ENCODE results near the gene SERPINA1. TPM values are rescaled to one million over a fixed set of nuclear protein-coding genes. Genes with fewer than 3 reads are reported as not detected.

SERPINA1 gene
- total RNA-seq, 4 donors from 2014 or later = 10.5 to 25.4 (median 18.9) TPM

DNA sequence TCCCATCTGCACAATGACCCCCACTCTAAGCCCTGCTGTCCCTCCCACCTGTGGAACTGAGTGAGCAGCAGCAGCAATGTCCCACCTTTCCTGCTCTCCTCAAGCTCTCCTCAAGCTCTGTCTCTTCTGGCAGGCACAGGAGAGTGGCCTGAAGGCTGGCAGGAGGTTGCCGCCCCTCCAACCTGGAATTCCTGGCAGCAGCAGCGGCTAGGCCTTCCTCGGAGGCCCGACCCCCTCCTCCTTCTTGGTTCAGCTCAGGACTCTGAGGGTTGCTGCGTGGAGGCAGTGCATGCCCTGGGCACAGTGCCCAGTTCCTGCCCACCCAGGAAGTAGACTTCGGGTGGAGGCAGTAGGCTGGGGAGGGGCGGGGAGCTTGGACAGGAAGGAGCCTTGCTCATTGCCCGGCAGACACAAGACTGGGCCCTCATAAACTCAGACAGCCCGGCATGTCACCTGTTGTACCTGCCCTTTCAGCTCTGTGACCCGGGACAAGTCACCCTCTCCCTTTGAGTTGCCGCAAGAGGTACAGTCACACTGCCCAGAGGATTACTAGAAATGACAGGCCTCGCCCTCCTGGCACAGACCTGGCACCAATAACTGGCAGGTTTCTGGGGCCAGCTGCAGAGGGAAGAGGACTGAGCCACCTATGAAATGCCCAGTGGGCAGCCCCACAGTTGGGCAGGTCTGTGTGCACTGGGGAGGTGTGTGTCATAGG, 2.1 kb upstream of the SERPINA1 start:
- WGBS, 2 donors = 19 to 34% methylated on average over 6 to 11 of the region's 12 CpGs
- peaks cover 14 to 22% of the 10 kb centered on the region in 2 donors for H3K4me1 ChIP-seq
- intact Hi-C loops (cut with DNase I) = no loop called here
- peak; percentile 82 to 86 for DNase-seq
- H3K9me3 ChIP-seq = no peaks in the 10 kb centered on the region
- H3K27me3 ChIP-seq = no peaks in the 10 kb centered on the region
- no peak for TF ChIP-seq CTCF (IDR thresholded peaks at IDR 0.05)
- TF ChIP-seq POLR2A (IDR thresholded peaks at IDR 0.05) = no peak
- H3K36me3 ChIP-seq = no peaks in the 10 kb centered on the region
- peak overlapping the region; percentile 54 to 76 (median 74) for H3K27ac ChIP-seq
- no peak overlapping the region for H3K4me3 ChIP-seq (replicated peaks in 1 of 3)

GRCh38 chr14:94389731-94390371, 1.4 kb upstream of the SERPINA1 start:
- 67 to 75% methylated on average over 6 to 10 of the region's 10 CpGs for WGBS, 2 donors
- Histone ChIP-seq H3K27ac (peak overlapping the region; percentile 54 to 76 (median 74)), H3K36me3 (no peaks in the 10 kb centered on the region), H3K4me3 (replicated peaks in 1 of 3) (no peak overlapping the region), H3K4me1 (peaks cover 21 to 29% of the 10 kb centered on the region in 2 donors), H3K9me3 (no peaks in the 10 kb centered on the region), H3K27me3 (no peaks in the 10 kb centered on the region)
- no peak for DNase-seq
- TF ChIP-seq CTCF (IDR thresholded peaks at IDR 0.05) = no peak
- no peak for TF ChIP-seq POLR2A (IDR thresholded peaks at IDR 0.05)
- intact Hi-C loops (cut with DNase I) = no loop called here

GRCh38 chr14:94389104-94389469, 685 bp upstream of the SERPINA1 start:
- no peaks in the 10 kb centered on the region for H3K27me3 ChIP-seq
- 80 to 89% methylated on average over 4 to 5 of the region's 5 CpGs for WGBS, 2 donors
- intact Hi-C loops (cut with DNase I) = no loop called here
- H3K9me3 ChIP-seq = no peaks in the 10 kb centered on the region
- H3K27ac ChIP-seq = no peak overlapping the region
- no peaks in the 10 kb centered on the region for H3K36me3 ChIP-seq
- H3K4me1 ChIP-seq = peaks cover 28 to 36% of the 10 kb centered on the region in 2 donors
- no peak for TF ChIP-seq POLR2A (IDR thresholded peaks at IDR 0.05)
- no peak for TF ChIP-seq CTCF (IDR thresholded peaks at IDR 0.05)
- no peak overlapping the region for H3K4me3 ChIP-seq (replicated peaks in 1 of 3)
- no peak for DNase-seq

DNA sequence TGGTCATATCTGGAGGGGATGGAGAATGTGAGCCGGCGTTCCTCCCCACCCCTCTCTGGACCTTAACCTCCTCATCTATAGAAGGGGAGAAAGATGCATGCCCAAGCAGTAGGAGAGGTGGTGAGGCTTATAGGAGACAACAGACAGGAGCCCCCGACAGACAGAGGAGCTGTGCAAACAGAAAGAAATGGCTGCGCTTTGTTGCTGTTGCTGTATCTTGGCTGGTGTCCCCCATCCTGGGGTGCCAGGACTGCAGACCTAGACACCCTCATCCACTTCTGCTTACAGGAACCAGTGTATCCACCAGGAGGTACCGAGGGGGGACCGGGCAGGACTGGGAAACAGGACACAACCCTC, 397 bp downstream of the SERPINA1 start:
- intact Hi-C loops (cut with DNase I) = no loop called here
- Histone ChIP-seq H3K4me3 (replicated peaks in 1 of 3) (no peak overlapping the region), H3K36me3 (no peaks in the 10 kb centered on the region), H3K27me3 (no peaks in the 10 kb centered on the region), H3K27ac (no peak overlapping the region), H3K9me3 (no peaks in the 10 kb centered on the region), H3K4me1 (peaks cover 31 to 40% of the 10 kb centered on the region in 2 donors)
- TF ChIP-seq CTCF (IDR thresholded peaks at IDR 0.05) = no peak
- TF ChIP-seq POLR2A (IDR thresholded peaks at IDR 0.05) = no peak
- DNase-seq = no peak
- WGBS, 2 donors = 79 to 85% methylated on average over 5 of the region's 6 CpGs
